Spleen (tissue), 11 donors: ENCODE results near the gene SPEM2. TPM values are rescaled to one million over a fixed set of nuclear protein-coding genes. Genes with fewer than 3 reads are reported as not detected.
A peak's percentile ranks its signal among the peaks of the same experiment; 100 is the strongest.

Experiments
- DNase-seq: peaks from one replicate; pipeline ENCODE4 v3.0.0-alpha.2; 2020
- H3K27ac ChIP-seq, 8 donors: fragments of 200-600 bp; sonication (generic) in 7 of 8; 1 replicate in 4 of 8; 2 replicates in 4 of 8; pipeline versions ENCODE4 v1.5.0 to v1.8.0; 2016 to 2021; ENCODE audit warnings: inconsistent platforms in 4 of 8, mild to moderate bottlenecking in 4 of 8, moderate library complexity in 1 of 8
- H3K27me3 ChIP-seq, 7 donors: fragments of 200-600 bp; sonication (generic) in 6 of 7; replicated peaks in 1 of 7; 1 replicate in 4 of 7; 2 replicates in 3 of 7; pipeline versions ENCODE4 v1.5.0 to v1.8.0; 2016 to 2021; ENCODE audit warnings: inconsistent platforms in 3 of 7, mild to moderate bottlenecking in 1 of 7
- H3K36me3 ChIP-seq, 6 donors: fragments of 200-600 bp; sonication (generic) in 5 of 6; 1 replicate in 4 of 6; 2 replicates in 2 of 6; pipeline versions ENCODE4 v1.5.0 to v1.8.0; 2016 to 2021; ENCODE audit warnings: inconsistent platforms in 2 of 6
- H3K4me1 ChIP-seq, 6 donors: fragments of 200-600 bp; sonication (generic) in 5 of 6; 1 replicate in 3 of 6; 2 replicates in 3 of 6; pipeline versions ENCODE4 v1.5.0 to v1.8.0; 2016 to 2021; ENCODE audit warnings: inconsistent platforms in 3 of 6
- H3K4me3 ChIP-seq, 8 donors: fragments of 200-600 bp; sonication (generic) in 7 of 8; 1 replicate in 4 of 8; 2 replicates in 4 of 8; pipeline versions ENCODE4 v1.5.0 to v1.8.0; 2016 to 2021; ENCODE audit warnings: inconsistent platforms in 4 of 8, mild to moderate bottlenecking in 4 of 8, moderate library complexity in 2 of 8
- H3K9me3 ChIP-seq, 8 donors: fragments of 200-600 bp; sonication (generic) in 7 of 8; 1 replicate in 4 of 8; 2 replicates in 4 of 8; pipeline versions ENCODE4 v1.5.0 to v1.8.0; 2016 to 2021; ENCODE audit warnings: inconsistent platforms in 4 of 8
- POLR2A ChIP-seq, 3 donors: fragments of 450-650 bp; IDR thresholded peaks; one replicate each; pipeline ENCODE4 v1.5.1; 2017; ENCODE audit warnings: antibody characterized with exemption in 3 of 3, mild to moderate bottlenecking in 1 of 3
- POLR2AphosphoS5 ChIP-seq, 3 donors: sonication (generic); formaldehyde crosslinking; IDR thresholded peaks; one replicate each; pipeline ENCODE4 v1.5.1; 2017; ENCODE audit warnings: antibody characterized with exemption in 3 of 3
- WGBS, 5 donors: extraction: QIAGEN DNeasy Blood & Tissue Kit in 3 of 5; methylation state at CpG; one replicate each; pipeline versions ENCODE4 v1.1.5 to v1.1.7; 2013 to 2018; 5-methylcytosine and 5-hydroxymethylcytosine counted together
- intact Hi-C: fragments of 100-400 bp; cut with DNase I; formaldehyde crosslinking; loops from one replicate; pipeline ENCODE4 v1.15.0; 2023; ENCODE audit warnings: low total_unique reads
- polyA plus RNA-seq, 3 donors: library from polyadenylated mRNA; stranded (reverse); fragments of 200-250 nt; gene quantifications; one replicate each; pipeline ENCODE4 v1.2.1, GENCODE V29; 2013
- total RNA-seq, 7 donors: library from RNA; depleted of rRNA in 3 of 7; stranded (reverse); fragments of >200 nt in 3 of 7; fragmentation: NEBNext Ultra II Directional in 4 of 7; extraction: Animal tissue kit (Norgen Biotek cat#: 25700) in 4 of 7; gene quantifications; one replicate each; pipeline versions ENCODE4 v1.1.0 to v1.2.1, GENCODE V29; 2016 to 2021
- TF ChIP-seq, protein P1 (sequence below), 11 experiments: fragments of 200-600 bp in 7 of 11; fragments of 450-650 bp in 4 of 11; sonication (generic) in 4 of 11; IDR thresholded peaks in 8 of 11; conservative IDR thresholded peaks in 3 of 11; 1 replicate in 7 of 11; 2 replicates in 4 of 11; pipeline versions ENCODE4 v1.4.0 to v1.8.0; 2016 to 2021; ENCODE audit warnings: antibody characterized with exemption in 11 of 11, inconsistent platforms in 4 of 11, mild to moderate bottlenecking in 1 of 11
- donor health status: healthy with polysubstance abuse.
- donor health status: DM: no; HTN: no; CAD: no; lungs with moderate emphysema.
- donor health status: DM: no; HTN: no; CAD: no.
- donor health status: Bipolar disorder and iron deficiency.
- donor health status: healthy.
- donor health status: DM: no; HTN: no; CAD: no.
- donor health status: DM: yes; HTN: yes; CAD: no.

SPEM2 gene
- total and polyA plus RNA-seq, 10 donors = not detected

DNA sequence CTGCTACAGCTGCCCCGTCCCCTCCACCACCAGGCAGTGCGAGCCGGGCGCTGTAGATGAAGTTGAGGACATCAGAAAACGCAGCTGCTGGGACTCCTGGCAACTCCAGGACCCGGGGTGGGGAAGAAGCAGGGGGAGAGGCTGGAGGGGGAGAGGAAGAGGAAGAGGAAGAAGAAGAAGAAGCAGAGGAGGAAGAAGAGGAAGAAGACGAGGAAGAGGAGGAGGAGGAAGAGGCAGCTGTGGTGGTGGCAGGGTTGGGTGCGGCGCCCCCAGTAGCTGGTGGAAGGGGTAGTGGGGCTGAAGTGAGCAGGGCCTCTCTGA lies 40.9 kb downstream of the SPEM2 start:
- TF ChIP-seq POLR2A (IDR thresholded peaks at IDR 0.05) = no peak
- TF ChIP-seq, protein P1, sequence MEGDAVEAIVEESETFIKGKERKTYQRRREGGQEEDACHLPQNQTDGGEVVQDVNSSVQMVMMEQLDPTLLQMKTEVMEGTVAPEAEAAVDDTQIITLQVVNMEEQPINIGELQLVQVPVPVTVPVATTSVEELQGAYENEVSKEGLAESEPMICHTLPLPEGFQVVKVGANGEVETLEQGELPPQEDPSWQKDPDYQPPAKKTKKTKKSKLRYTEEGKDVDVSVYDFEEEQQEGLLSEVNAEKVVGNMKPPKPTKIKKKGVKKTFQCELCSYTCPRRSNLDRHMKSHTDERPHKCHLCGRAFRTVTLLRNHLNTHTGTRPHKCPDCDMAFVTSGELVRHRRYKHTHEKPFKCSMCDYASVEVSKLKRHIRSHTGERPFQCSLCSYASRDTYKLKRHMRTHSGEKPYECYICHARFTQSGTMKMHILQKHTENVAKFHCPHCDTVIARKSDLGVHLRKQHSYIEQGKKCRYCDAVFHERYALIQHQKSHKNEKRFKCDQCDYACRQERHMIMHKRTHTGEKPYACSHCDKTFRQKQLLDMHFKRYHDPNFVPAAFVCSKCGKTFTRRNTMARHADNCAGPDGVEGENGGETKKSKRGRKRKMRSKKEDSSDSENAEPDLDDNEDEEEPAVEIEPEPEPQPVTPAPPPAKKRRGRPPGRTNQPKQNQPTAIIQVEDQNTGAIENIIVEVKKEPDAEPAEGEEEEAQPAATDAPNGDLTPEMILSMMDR (IDR thresholded peaks at IDR 0.05 in 8 of 11, conservative IDR thresholded peaks at IDR 0.05 in 3 of 11) = no peak
- no peak for TF ChIP-seq POLR2AphosphoS5 (IDR thresholded peaks at IDR 0.05)
- H3K4me1 ChIP-seq = peaks cover 7 to 61% (median 38%) of the 10 kb centered on the region in 6 donors
- H3K36me3 ChIP-seq = peaks cover 0 to 75% (median 38%) of the 10 kb centered on the region in 6 donors
- no peak for DNase-seq
- H3K27ac ChIP-seq = peak overlapping the region in 7 of 8 donors; percentile 53 to 80 (median 71)
- no peaks in the 10 kb centered on the region for H3K27me3 ChIP-seq
- intact Hi-C loops = no loop called here
- no peaks in the 10 kb centered on the region for H3K9me3 ChIP-seq
- 71 to 81% (median 74%) methylated on average over 9 of the region's 9 CpGs for whole genome bisulfite sequencing, 5 donors
- H3K4me3 ChIP-seq = no peak overlapping the region

DNA sequence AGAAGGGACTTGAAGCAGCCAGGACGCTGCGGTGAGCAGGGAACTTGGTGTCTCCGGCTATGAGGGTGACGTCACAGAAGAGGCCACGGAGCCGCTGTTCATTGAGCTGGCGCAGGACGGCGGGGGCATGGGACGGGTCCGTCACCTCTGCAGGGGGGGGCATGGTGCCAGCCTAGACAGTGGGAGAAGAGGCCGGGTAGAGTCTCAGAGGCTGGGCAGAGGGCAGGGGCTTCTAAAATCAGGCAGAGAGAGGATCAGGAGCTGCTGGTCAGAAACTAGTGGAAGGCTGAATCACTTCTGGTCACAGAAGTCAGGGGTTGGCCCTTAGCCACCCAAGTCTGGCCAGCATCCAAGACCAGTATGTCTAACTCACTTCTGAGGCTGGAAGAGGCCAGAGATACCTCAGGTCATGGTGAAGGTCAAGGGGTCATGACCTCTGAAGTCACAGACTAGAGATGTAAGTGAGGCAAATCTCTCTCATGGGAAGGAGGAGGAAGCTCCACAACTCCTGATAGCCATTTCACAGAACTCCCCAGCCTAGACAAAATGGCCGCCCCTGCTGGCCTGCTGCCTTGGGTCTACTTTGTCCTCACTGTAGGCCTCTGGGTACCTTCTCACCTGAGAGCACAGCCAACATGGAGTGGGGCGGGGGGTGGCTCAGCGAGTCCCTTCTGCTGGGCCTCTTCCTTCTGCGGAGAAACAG lies 41.4 kb downstream of the SPEM2 start:
- DNase-seq = peak; percentile 75
- Histone ChIP-seq H3K4me1 (peaks cover 12 to 66% (median 43%) of the 10 kb centered on the region in 6 donors), H3K36me3 (peaks cover 0 to 69% (median 37%) of the 10 kb centered on the region in 6 donors), H3K27ac (peak overlapping the region; percentile 35 to 80 (median 68)), H3K27me3 (no peaks in the 10 kb centered on the region), H3K9me3 (no peaks in the 10 kb centered on the region), H3K4me3 (no peak overlapping the region)
- WGBS, 5 donors = 67 to 74% (median 72%) methylated on average over 15 to 16 of the region's 16 CpGs
- TF ChIP-seq, protein P1 (IDR thresholded peaks at IDR 0.05 in 8 of 11, conservative IDR thresholded peaks at IDR 0.05 in 3 of 11) = no peak
- peak; percentile 14 to 58 (median 38) for TF ChIP-seq POLR2AphosphoS5 (IDR thresholded peaks at IDR 0.05)
- intact Hi-C loops = no loop called here

DNA sequence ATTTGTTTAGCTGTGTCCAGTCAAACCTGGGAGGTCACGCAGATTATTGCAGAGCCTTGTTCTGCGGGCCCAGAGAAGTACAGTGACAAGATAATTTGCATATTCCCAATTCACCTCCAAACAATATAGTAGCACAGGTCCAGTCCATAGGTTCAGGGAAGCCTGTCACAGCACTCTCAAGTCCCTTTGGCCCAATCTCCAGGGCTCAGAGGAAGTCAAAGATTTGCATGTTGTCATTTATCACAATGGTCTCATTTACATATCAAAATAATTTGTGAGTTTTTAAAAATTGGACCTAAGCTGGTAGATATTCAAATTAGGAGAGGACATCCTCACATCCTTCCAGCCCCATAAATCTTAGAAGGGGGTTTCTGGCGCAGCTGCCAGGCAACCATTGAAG lies 42.1 kb downstream of the SPEM2 start:
- H3K4me1 ChIP-seq = peaks cover 17 to 73% (median 50%) of the 10 kb centered on the region in 6 donors
- 79 to 86% (median 80%) methylated on average over 3 of the region's 3 CpGs for WGBS, 5 donors
- no peak for TF ChIP-seq POLR2A (IDR thresholded peaks at IDR 0.05)
- TF ChIP-seq, protein P1 (IDR thresholded peaks at IDR 0.05 in 8 of 11, conservative IDR thresholded peaks at IDR 0.05 in 3 of 11) = no peak
- TF ChIP-seq POLR2AphosphoS5 (IDR thresholded peaks at IDR 0.05) = no peak
- H3K4me3 ChIP-seq = no peak overlapping the region
- intact Hi-C loops = no loop called here
- H3K9me3 ChIP-seq = no peaks in the 10 kb centered on the region
- peaks cover 0 to 62% (median 32%) of the 10 kb centered on the region in 6 donors for H3K36me3 ChIP-seq
- DNase-seq = no peak
- H3K27me3 ChIP-seq = no peaks in the 10 kb centered on the region
- peak overlapping the region in 6 of 8 donors; percentile 35 to 80 (median 72) for H3K27ac ChIP-seq

DNA sequence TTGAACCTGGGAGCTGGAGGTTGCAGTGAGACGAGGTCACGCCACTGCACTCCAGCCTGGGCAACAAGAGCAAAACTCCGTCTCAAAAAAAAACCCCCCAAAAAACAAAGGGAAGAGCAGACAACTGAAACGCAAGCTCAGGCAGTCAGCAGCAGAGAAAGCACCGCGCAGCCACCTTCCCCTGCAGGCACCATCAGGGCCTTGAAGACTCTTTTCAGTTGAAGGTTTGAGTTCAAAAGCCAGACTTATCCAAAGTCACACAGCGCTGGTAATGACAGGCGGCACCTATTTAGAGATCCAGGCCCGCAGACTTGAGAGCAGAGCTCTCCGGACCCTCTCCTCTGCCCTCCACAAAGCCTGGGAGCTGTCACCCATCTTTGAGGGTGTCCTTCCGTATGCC lies 42.9 kb downstream of the SPEM2 start:
- WGBS, 5 donors = 90 to 94% (median 94%) methylated on average over 11 of the region's 11 CpGs
- intact Hi-C loops = no loop called here
- no peak overlapping the region for H3K4me3 ChIP-seq
- peaks cover 0 to 54% (median 24%) of the 10 kb centered on the region in 6 donors for H3K36me3 ChIP-seq
- DNase-seq = no peak
- TF ChIP-seq, protein P1 (IDR thresholded peaks at IDR 0.05 in 8 of 11, conservative IDR thresholded peaks at IDR 0.05 in 3 of 11) = no peak
- TF ChIP-seq POLR2A (IDR thresholded peaks at IDR 0.05) = no peak
- no peak for TF ChIP-seq POLR2AphosphoS5 (IDR thresholded peaks at IDR 0.05)
- H3K27ac ChIP-seq = peak overlapping the region in 1 of 8 donors; percentile 21
- H3K27me3 ChIP-seq = no peaks in the 10 kb centered on the region
- H3K4me1 ChIP-seq = peaks cover 17 to 79% (median 53%) of the 10 kb centered on the region in 6 donors
- no peaks in the 10 kb centered on the region for H3K9me3 ChIP-seq
